ENCODE measurements around the gene COL4A2.

Gene COL4A2

DNA sequence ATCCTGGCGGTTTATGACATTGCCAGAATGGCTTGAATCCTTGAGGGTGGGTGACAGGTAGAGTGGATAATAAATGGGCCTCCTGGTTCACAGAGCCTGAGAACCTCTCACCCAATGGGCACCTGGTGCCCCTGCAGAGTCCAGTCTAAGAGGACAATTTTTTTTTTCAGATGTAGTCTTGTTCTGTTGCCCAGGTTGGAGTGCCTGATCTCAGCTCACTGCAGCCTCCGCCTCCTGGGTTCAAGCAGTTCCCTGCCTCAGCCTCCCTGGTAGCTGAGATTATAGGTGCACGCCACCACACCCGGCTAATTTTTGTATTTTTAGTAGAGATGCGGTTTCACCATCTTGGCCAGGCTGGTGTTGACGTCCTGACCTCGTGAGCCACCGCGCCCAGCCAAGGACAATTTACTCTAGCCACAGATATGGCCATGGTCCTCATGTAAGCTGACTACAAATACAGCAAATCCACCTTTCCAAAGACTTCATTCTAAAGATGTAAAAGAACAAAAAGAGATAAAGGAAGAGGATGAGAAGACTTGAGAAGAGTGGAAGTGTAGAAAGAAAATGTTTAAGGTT, 33.0 kb downstream of the COL4A2 start:
- no peak for DNase-seq (ENCODE audit: low read depth, low spot score)

DNA sequence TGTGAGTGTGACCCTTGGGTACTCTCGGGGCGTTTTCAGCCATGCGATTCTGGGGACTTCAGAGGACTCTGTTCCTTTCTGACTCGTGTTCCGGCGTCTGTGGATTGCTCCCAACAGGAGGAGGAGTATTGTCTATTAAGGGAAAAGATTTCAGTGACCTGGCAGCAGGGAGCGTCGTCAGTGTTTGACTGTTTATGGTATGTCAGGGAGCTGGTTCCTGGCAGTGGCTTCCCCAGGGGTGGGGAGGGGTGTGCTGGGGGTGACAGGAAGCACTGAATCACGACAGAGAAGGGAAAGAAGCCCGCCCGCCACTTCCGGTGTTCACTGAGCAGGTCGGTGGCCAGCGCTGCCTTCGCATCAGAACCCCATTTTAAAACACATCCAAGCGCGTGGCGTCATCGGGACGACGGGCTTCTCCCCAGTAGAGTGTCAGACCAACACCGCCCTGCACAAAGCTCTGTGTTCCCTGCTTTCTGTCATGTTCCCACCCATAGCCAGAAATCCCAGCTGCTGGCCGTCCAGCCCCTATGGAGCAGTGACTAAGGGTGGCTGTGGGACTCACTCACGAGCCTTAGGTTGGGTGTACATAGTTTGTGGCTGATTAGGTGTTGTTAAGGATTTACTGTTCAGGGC, 33.8 kb downstream of the COL4A2 start:
- DNase-seq (ENCODE audit: low read depth, low spot score), result no peak

DNA sequence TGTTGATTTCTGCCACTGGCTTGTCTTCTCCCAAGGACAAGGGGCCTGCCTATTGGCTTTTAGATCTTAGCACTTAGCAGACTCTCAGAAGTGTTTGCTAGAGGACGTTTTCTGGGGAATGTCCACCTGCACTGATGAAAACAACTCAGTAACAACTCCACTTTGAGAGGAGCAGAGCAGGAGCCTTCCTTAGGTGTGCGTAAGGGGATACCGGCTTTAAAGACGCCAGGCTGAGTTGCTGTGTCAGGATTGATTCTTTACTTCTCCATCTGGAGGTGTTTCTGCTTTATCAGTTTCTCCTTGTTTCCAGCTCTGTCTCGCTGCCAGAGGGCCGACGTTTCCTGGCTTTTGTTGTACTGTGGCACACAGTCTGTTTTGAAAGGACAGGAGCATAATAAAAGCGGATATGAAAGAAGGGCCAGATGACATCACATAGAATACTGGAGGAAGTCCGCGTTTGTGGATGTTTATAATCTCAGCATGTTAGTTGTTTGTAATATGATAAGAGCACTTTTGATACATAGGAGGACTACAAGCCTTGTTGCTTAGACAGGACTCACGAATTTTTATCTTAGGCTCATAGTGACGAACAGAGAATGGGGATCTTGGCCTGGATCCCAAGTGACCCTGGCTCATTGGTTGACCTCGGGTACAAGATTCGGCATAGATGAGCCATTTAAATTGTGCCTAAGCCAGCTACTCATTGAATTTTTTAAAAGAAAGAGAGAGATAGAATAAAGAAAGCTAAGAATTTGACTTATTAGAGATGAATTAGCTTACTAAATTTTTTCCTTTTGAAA, 34.6 kb downstream of the COL4A2 start:
- no peak for DNase-seq (ENCODE audit: low read depth, low spot score)

DNA sequence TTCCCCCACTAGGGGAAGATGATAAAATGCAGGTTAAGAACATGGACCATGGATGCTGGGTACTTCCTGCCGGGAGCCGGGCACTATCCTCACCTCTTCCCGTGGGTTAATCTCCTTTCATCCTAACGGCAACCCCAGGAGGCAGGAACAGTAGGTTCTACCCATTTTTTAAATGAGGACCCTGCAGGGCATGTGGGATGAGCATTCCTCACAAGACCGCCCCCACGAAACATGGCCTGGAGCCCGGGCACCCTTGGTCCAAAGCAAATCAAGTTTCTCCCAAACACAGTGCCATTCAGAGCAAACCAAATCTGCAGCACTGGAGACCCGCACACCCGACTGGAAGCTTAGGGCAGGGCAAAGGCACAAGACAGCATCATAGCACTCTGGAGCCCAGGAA, 35.4 kb downstream of the COL4A2 start:
- DNase-seq (ENCODE audit: low read depth, low spot score), result no peak

DNA sequence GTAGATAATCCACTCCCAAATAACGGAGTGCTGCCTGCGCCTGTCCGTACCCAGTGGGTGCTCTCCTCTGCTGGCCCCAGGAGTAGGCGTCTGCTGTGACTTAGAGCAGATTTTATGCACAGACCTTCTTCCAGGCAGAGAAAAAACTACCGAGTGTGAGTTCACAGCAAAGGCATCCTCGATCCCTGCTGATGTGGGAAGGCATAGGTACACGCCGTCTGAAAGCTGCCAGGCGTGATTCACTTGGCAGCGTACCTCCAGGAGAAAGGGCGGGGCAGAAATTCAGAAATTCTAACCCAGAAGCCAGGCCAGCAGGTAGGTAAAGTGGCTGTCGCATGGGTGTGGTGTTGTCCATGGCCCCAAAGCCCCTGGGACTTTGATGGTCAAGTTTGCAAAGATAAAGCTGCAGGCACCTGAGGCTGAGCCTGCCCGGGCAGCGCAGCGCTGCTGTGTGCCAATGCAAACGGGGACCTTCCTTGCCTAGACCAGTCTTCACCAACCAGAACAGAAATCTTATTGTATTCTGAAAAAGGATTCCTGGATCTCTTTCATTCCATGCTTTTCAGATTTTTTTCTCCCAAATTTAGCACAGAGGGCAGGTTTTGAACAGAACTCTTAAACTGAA, 36.3 kb downstream of the COL4A2 start:
- DNase-seq (ENCODE audit: low read depth, low spot score), result no peak

DNA sequence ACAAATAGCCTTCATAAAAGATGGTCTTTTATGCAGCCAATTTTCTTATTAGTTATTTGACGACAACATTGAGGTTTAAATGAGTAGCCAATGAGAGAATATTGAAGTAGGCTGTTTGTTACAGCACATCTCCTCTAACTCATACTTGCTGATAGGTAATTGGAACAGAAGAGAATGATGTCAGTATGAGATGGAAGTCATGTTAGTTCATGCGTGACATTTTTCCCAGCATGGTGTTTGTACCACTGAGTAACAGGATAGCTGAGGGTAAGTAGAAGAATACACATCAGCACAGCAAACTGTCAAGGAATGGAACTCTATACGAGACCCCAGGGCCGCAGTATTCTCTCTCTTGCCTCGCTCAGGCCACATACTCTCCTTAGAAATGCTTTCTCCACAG, 37.2 kb downstream of the COL4A2 start:
- DNase-seq (ENCODE audit: low read depth, low spot score), result no peak

DNA sequence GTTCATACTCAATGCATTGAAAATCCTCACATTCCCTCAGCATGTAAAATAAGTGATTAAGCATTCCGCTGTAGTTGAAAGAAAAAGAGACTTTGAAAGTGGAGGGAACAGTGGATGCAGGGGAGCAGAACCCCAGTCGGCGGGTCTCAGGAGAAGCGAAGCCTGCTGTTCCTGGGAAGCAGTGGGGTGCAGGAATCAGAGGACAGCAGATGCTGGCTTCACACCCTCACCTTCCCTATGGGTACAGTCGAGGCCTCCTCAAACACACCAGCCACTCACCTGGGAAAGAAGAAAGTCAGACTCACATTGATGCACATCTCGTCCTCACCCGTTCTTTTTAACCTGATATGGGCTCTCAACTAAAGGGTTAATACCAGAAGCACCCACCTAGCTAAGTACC, 38.2 kb downstream of the COL4A2 start:
- no peak for DNase-seq (ENCODE audit: low read depth, low spot score)

DNA sequence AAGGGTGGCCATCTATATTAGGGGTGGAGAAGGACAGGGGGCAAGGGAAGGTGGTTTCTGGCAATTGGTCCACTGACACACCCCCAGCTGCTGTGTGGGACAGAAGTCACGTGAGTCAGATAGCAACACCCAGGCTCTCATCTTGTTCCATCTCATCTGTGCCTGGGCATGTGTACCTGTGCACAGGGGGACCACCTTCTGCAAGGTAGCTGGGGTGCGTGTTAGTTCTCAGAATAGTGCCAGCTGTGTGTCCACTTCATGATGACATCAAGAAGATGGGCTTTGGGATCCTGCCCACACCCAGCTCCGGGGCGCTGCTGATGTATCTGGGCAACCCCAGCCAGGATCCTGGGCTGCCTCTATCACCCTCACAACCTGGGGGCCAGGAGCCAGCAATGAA, 38.6 kb downstream of the COL4A2 start:
- DNase-seq (ENCODE audit: low read depth, low spot score), result no peak

DNA sequence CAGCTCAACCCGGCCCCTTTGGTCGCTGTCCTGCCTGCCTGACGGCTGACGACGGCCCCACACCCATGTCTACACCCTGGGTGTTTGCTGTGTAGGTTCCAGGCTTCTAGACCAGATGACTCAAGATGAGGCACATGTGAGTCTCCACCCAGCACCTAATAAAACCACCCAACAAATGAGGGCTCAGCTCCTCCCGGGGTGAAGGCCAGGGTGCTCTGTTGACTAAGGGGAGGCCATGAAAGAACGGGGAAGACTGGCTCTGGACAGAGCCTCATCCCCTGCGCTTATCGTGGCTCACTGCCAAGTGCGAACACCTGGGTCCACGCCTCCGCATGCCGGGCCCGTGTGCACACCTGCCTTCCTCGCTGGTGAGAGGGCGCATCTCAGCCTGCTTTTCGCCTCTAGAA, 39.6 kb downstream of the COL4A2 start:
- no peak for DNase-seq (ENCODE audit: low read depth, low spot score)

DNA sequence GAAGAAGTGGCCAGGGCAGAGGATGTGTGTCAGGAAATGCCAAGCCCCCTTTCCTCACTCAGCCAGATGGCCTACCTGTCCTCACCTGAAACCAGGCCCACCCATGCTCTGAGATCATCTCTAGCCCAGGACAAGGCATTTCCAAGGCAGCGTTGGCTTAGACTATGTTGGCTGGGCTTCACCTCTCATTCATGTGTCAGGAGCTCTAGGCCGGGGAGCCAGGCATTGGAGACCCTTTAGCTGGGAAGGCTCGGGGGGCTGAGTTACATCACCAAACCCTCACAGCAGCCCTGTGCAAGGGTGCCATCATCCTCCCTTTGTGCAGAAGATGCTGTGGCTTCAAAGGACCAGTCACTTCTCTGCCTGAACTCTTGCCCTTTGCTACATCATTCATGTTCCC, 40.0 kb downstream of the COL4A2 start:
- DNase-seq (ENCODE audit: low read depth, low spot score), result no peak

DNA sequence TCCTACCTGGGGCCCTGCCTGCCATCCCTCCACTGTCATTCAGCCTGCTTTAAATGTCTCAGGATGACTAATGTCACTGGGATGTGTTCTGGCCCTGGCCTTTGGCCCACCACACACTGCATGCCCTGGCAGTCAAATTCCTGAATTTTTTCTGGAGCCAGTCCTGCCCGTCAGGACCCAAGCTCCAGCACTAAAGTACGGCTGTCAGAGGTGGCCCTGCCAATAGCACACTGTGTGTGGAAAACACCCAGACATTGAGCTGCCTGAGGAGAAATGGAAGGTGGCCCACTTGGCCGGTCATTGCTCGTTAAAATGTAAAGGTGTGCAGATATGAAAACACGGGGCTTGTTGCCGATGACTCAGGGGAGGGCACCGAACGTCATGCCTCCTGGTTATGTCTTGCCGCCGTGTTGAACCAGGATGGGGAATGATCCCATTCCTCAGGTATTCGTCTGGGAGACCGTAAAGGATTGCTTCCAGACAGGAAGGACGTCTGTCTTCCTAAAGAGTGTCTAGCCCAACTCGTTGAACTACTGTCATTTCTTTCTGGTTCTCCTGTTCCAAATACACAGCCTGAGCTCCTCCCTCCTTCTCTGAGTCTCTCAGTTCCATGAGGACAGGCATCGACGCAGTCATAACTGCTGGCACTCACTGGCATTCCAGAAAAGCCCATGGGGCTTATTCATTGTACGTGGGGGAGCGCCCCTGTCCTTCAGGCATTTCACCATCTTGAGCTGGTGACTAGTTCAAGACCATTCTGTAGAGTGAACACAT, 40.6 kb downstream of the COL4A2 start:
- no peak for DNase-seq (ENCODE audit: low read depth, low spot score)

DNA sequence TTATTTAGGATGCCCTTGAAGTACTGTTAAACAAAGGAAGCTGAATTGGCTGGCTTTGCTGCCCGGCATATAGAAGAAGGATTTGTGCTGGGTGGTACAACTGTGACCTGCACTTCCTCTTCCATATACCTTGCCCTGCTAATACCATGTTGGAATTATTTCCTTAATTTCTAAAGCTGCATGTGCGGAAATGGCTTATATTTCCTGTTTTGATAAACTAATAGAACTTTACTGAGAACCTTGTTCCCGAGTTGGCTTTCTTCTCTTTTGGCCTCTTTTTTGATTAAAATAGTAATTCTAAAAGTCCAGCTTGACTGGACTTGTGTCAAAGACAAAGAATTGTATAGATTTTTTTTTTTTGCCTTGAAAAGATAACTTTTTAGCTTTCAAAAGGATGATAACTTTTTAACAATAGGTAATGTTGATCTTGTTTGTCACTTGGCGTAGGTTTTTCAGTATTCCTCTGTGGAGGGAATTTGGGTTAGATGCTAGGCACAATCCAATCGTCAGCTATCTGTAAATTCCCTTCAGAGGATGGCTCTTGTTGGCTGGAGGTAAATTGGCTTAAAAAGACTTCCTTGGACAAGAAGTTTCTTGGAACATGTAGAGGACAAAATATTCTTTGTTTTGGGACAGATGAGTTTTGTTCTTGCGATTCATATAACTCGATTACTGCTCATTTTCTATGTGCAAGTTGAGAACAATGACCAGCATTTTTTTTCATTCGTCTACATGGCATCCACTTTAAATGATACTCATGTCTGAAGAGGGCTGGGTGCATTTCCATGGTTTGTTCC, 41.4 kb downstream of the COL4A2 start:
- DNase-seq (ENCODE audit: low read depth, low spot score), result no peak

DNA sequence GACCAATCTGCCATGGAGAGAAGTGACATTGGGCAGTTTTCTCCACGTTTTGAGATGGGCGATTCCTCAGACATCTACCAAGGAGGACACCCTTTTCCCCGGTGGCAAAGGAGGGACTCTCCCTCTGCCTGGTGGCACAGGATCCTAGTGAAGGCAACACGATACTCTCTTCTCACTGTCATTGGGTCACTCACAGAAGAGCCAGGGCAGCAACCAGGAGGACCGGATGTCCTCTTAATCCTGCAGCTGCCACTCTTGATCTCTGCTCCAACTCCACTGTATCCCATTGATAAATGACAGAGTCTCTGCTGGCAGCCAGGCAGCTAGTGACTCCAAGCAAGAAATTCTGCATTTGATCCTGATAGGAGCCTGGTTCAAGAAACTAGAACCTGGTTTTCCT, 42.2 kb downstream of the COL4A2 start:
- DNase-seq (ENCODE audit: low read depth, low spot score), result no peak

DNA sequence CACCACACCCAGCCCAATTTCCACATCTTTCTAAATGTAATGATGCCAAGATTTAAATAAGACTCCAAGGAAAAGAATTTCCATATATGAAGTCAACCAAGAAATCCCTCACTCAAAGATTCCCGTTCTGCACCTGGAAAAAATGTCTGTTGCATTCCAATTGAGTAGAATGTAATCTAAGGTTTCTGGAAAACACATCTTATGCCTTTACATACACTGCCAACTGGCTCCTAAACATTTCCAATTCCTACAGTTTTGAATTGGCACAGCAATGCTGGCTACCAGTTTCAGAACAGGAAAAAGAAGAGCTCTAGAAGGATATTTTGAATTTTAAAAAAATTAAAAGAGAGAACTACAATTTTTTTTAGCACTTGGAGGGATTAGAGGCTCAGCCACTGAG, 43.0 kb downstream of the COL4A2 start:
- DNase-seq (ENCODE audit: low read depth, low spot score), result no peak

DNA sequence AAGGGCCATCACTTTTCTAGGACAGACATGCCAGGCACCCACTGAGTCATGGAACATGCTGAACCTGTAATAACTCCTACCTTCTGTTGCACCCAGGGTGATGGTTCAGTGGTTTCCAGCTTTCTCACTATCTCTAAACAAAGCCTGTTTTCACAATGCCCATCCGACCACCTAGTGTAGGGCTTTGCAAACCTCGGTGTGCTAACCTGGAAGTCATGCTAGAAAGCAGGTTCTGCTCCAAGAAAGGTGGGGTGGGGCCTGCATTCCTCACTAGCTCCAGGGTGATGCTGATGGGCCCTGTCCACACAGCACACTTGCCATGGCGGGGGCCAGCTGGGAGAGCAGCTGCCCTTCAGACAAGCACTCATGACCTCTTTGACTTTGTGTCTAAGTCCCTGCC, 43.4 kb downstream of the COL4A2 start:
- no peak for DNase-seq (ENCODE audit: low read depth, low spot score)

DNA sequence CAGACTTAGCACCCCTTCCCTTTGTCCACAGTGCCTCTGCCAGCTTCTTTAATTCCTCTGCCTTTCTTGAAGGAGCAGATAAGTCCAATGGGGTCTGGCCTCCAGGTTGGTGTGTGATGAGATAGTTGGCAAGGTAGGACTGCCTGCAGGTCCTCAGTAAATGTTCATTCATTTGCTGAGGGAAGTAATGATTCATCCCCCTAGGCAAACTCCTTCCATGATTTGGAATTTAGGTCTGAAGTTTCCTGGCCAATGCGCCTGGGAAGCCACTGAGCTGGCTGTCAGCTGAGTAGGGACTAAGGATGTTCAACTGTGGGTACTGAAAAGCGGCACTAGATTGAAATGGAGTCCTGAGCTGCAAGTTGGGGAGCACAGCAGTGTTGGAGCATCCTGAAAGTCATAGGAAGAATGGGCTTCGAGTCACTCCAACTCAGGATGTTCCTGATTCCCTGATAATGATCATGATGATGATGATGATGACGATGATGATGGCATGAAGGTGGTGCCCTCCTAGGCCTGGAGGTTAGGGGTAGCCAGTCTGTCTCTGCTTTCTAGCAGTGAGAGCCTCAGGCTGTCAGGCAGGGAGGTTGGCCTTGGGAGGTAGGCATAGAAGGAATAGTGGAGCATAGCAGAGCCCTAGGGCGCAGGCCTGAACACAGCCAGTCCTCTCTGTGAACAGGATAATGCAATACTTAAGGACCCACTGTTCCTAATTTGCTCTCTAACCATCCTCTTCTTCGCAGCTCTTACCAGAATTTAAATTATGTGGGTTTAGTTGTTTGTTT, 44.7 kb downstream of the COL4A2 start:
- no peak for DNase-seq (ENCODE audit: low read depth, low spot score)

DNA sequence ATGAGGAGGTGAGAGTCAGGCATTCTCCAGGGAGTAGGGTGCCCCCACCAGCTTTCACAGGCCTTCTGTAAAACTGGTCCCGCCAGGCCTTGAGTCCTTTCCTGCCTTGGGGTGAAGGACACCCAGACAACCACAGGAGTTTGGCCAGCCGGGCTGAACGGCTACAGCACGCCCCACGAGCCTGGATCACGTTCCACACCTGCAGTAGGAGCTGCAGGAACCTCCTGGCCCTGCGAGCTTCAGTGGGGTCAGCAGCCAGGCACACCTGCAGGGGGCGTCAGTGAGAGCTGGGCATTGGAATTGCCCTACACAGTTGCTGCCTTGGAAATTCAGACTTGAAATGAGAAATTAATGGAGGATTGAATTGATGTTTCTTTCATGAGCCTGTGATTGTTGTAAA, 45.7 kb downstream of the COL4A2 start:
- no peak for DNase-seq (ENCODE audit: low read depth, low spot score)

DNA sequence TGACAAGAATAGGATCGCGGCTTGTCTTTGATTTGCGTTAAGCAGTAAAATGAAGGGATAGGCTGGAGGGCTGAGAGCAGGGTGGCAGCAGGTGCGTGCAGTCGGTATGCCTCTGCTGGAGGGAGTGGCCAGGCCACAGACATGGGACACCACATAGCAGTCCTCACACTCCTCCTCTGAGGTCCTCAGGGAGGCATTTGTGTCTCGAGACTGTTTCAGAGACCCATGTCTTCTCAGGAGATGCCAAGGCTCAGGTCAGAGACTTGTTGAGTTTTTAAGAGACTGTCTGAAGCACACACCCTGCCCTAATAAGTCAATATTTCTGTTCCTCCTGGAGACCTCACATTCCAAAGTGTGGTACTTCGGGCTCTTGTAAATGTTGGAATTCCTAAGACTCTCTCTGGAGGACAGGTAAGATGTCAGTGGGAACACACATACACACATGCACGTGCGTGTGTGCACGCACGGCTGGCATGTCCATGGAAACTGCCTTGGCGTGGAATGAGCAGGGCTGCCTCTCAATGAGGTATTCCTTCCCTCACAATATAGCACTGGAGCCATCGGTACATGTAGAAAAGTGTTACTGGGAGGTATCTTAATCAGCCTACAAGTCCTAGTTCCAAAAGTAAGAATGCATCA, 46.4 kb downstream of the COL4A2 start:
- DNase-seq (ENCODE audit: low read depth, low spot score), result no peak

DNA sequence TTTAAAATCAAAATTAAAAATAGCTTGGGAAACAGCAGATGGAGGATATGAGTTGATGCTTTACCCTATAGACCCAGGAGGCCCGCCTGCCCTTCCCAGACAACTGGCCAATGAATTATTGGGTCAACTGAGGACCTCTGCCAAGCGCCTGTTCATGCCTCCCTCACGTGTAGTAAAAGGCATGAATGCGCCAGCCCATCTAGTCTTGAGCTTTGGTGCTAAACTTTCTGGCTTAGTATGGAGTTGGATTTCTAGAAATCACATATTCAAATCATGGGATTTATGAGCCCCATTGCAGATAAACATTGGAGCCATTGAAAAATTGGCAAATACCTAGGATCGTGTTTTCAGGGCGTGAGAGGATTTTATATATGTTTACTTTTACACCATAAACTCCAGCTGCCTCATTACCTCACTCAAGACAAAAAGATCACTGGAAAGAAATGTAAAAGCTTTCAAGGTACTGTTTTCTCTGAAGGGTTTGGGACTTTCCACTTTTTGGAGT, 47.1 kb downstream of the COL4A2 start:
- DNase-seq (ENCODE audit: low read depth, low spot score), result no peak

Data from smooth muscle cell of the brain vasculature (primary cell).